ENCODE measurements around the gene STK32B.

DNA sequence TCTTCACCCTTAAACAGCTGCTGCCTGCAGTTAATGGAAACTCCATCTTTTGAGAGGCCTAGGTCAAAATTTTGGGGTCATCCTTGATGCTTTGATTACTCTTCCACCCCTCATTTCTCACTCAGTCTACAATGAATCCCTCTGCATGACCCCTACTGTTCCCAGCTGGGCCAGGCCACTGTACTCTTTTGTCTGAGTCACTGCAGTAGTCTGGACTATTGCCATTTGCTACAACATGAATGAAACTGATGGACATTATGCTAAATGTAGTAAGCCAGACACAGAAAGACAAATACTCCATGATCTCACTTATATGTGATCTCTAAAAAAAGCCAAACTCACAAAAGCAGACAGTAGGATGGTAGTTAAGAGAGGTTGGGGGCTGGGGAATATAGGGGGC lies 28.3 kb downstream of the STK32B start:
- TF ChIP-seq, protein P1, sequence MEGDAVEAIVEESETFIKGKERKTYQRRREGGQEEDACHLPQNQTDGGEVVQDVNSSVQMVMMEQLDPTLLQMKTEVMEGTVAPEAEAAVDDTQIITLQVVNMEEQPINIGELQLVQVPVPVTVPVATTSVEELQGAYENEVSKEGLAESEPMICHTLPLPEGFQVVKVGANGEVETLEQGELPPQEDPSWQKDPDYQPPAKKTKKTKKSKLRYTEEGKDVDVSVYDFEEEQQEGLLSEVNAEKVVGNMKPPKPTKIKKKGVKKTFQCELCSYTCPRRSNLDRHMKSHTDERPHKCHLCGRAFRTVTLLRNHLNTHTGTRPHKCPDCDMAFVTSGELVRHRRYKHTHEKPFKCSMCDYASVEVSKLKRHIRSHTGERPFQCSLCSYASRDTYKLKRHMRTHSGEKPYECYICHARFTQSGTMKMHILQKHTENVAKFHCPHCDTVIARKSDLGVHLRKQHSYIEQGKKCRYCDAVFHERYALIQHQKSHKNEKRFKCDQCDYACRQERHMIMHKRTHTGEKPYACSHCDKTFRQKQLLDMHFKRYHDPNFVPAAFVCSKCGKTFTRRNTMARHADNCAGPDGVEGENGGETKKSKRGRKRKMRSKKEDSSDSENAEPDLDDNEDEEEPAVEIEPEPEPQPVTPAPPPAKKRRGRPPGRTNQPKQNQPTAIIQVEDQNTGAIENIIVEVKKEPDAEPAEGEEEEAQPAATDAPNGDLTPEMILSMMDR (conservative IDR thresholded peaks at IDR 0.05; ENCODE audit: low read depth, low read length) = no peak
- no peak for TF ChIP-seq EZH2 (IDR thresholded peaks at IDR 0.05; ENCODE audit: low read length, unreplicated experiment)
